HG03280 (cell line): ENCODE data around the gene OLFML2B.

ENCODE experiments used
- ATAC-seq: cut with Tn5 transposase; IDR thresholded peaks from one replicate; pipeline ENCODE4 v1.9.1; 2021; ENCODE audit warnings: mild to moderate bottlenecking, moderate library complexity; ENCODE audit not compliant: unreplicated experiment

OLFML2B gene

GRCh38 chr1:161949548-161949947 is 74.1 kb downstream of the OLFML2B start:
- ATAC-seq, result no peak

GRCh38 chr1:161948435-161948834 is 75.2 kb downstream of the OLFML2B start:
- no peak for ATAC-seq

- ATAC-seq, result no peak
Measured at GRCh38 chr1:161946071-161946987, 77.3 kb downstream of the OLFML2B start.

GRCh38 chr1:161945306-161946060 is 78.2 kb downstream of the OLFML2B start:
- no peak for ATAC-seq

GRCh38 chr1:161944381-161944780 is 79.3 kb downstream of the OLFML2B start:
- no peak for ATAC-seq

- ATAC-seq, result no peak
Measured at GRCh38 chr1:161943737-161944136, 79.9 kb downstream of the OLFML2B start.

GRCh38 chr1:161941726-161942436 is 81.8 kb downstream of the OLFML2B start:
- ATAC-seq, result no peak

GRCh38 chr1:161940866-161941591 is 82.6 kb downstream of the OLFML2B start:
- ATAC-seq, result no peak

- ATAC-seq, result no peak
Measured at GRCh38 chr1:161936786-161937185, 86.9 kb downstream of the OLFML2B start.

GRCh38 chr1:161935264-161935663 is 88.4 kb downstream of the OLFML2B start:
- no peak for ATAC-seq

- ATAC-seq, result no peak
Measured at GRCh38 chr1:161933592-161934588, 89.8 kb downstream of the OLFML2B start.
